SKM-1 (cell line): ENCODE measurements around the gene ANKRD50.

ENCODE experiments used
- DNase-seq: peaks from one replicate; lab custom pipeline; 2025; ENCODE audit not compliant: unreplicated experiment; lab: John Stamatoyannopoulos, UW

Gene ANKRD50

GRCh38 chr4:124708517-124709300 is 3.8 kb downstream of the ANKRD50 start:
- DNase-seq, result no peak

- DNase-seq, result no peak
These were observed 7.1 kb downstream of the ANKRD50 start for GRCh38 chr4:124705393-124705792.

- DNase-seq, result no peak
These were observed 9.4 kb downstream of the ANKRD50 start for GRCh38 chr4:124703154-124703553.

- no peak for DNase-seq
These were observed 15.1 kb downstream of the ANKRD50 start for GRCh38 chr4:124697441-124697840.

- DNase-seq, result no peak
These were observed 16.4 kb downstream of the ANKRD50 start for GRCh38 chr4:124696182-124696581.

GRCh38 chr4:124694946-124695598 is 17.5 kb downstream of the ANKRD50 start:
- DNase-seq, result no peak

GRCh38 chr4:124694306-124694705 is 18.2 kb downstream of the ANKRD50 start:
- no peak for DNase-seq

- DNase-seq, result no peak
These were observed 20.7 kb downstream of the ANKRD50 start for GRCh38 chr4:124691801-124692200.

- no peak for DNase-seq
These were observed 26.3 kb downstream of the ANKRD50 start for GRCh38 chr4:124686279-124686678.

- no peak for DNase-seq
These were observed 26.7 kb downstream of the ANKRD50 start for GRCh38 chr4:124685851-124686250.

- no peak for DNase-seq
These were observed 28.2 kb downstream of the ANKRD50 start for GRCh38 chr4:124684301-124684700.

GRCh38 chr4:124682384-124682783 is 30.1 kb downstream of the ANKRD50 start:
- DNase-seq, result no peak

- no peak for DNase-seq
These were observed 46.0 kb downstream of the ANKRD50 start for GRCh38 chr4:124666496-124666895.

- DNase-seq, result no peak
These were observed 53.7 kb downstream of the ANKRD50 start for GRCh38 chr4:124658795-124659194.

GRCh38 chr4:124650614-124651013 is 61.9 kb downstream of the ANKRD50 start:
- no peak for DNase-seq

- DNase-seq, result no peak
These were observed 64.9 kb downstream of the ANKRD50 start for GRCh38 chr4:124647599-124647998.

GRCh38 chr4:124644621-124645020 is 67.9 kb downstream of the ANKRD50 start:
- no peak for DNase-seq

GRCh38 chr4:124642846-124643245 is 69.7 kb downstream of the ANKRD50 start:
- no peak for DNase-seq

- DNase-seq, result peak; percentile 23
These were observed 70.7 kb downstream of the ANKRD50 start for GRCh38 chr4:124641715-124642381.

GRCh38 chr4:124640022-124640730 is 72.4 kb downstream of the ANKRD50 start:
- no peak for DNase-seq

- no peak for DNase-seq
These were observed 75.2 kb downstream of the ANKRD50 start for GRCh38 chr4:124637321-124637720.
